ENCODE results near the gene LPP. TPM values are rescaled to one million over a fixed set of nuclear protein-coding genes. Genes with fewer than 3 reads are reported as not detected.
A peak's percentile ranks its signal among the peaks of the same experiment; 100 is the strongest.

Gene LPP
- total RNA-seq, 4 donors from 2014 or later = 1,872 to 3,079 (median 2,300) TPM

- Histone ChIP-seq H3K36me3 (peaks cover 5 to 14% (median 6%) of the 10 kb centered on the region in 4 donors), H3K27me3 (no peaks in the 10 kb centered on the region), H3K9me3 (no peaks in the 10 kb centered on the region), H3K27ac (replicated peaks in 1 of 4) (peak overlapping the region in 2 of 4 donors; percentile 12 to 14), H3K4me1 (peaks cover 32 to 97% (median 90%) of the 10 kb centered on the region in 4 donors), H3K4me3 (no peak overlapping the region)
- 54% methylated on average over 3 of the region's 3 CpGs for WGBS
- intact Hi-C loops (cut with DNase I) = no loop called here
- DNase-seq (ENCODE audit: extremely low spot score) = no peak
- TF ChIP-seq POLR2AphosphoS5 (IDR thresholded peaks at IDR 0.05) = no peak
These were observed 247.5 kb downstream of the LPP start for GRCh38 chr3:188401244-188401993.

DNA sequence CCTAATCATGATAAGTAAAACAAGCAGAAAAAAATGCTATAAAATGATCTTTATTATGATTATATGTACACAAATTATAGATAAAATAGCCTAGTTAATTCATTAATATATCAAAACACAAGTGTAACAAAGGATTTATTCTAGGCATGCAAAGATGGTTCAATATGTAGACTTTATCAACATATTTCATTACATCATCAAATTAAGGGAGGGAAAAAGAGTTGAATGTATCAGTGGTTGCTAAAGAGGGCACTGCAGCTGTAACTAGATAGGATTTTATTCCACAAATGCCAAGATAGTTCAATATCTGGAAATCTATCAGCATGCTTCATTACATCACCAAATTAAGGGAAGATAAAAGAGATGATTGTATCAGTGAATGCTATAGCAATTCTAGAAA, 248.3 kb downstream of the LPP start:
- intact Hi-C loops (cut with DNase I) = no loop called here
- Histone ChIP-seq H3K36me3 (peaks cover 7 to 21% (median 11%) of the 10 kb centered on the region in 4 donors), H3K4me3 (no peak overlapping the region), H3K4me1 (peaks cover 26 to 97% (median 83%) of the 10 kb centered on the region in 4 donors), H3K27ac (replicated peaks in 1 of 4) (peak overlapping the region in 1 of 4 donors; percentile 20), H3K27me3 (no peaks in the 10 kb centered on the region), H3K9me3 (no peaks in the 10 kb centered on the region)
- no peak for DNase-seq (ENCODE audit: extremely low spot score)
- no peak for TF ChIP-seq EP300 (IDR thresholded peaks at IDR 0.05)

GRCh38 chr3:188403404-188403803, 249.4 kb downstream of the LPP start:
- Histone ChIP-seq H3K4me1 (peaks cover 17 to 95% (median 77%) of the 10 kb centered on the region in 4 donors), H3K9me3 (no peaks in the 10 kb centered on the region), H3K4me3 (no peak overlapping the region), H3K27me3 (no peaks in the 10 kb centered on the region), H3K36me3 (peaks cover 7 to 25% (median 18%) of the 10 kb centered on the region in 4 donors), H3K27ac (replicated peaks in 1 of 4) (no peak overlapping the region)
- no peak for TF ChIP-seq EP300 (IDR thresholded peaks at IDR 0.05)
- TF ChIP-seq POLR2AphosphoS5 (IDR thresholded peaks at IDR 0.05) = no peak
- no peak for TF ChIP-seq POLR2A (IDR thresholded peaks at IDR 0.05; ENCODE audit: low read depth)
- TF ChIP-seq, protein P1, sequence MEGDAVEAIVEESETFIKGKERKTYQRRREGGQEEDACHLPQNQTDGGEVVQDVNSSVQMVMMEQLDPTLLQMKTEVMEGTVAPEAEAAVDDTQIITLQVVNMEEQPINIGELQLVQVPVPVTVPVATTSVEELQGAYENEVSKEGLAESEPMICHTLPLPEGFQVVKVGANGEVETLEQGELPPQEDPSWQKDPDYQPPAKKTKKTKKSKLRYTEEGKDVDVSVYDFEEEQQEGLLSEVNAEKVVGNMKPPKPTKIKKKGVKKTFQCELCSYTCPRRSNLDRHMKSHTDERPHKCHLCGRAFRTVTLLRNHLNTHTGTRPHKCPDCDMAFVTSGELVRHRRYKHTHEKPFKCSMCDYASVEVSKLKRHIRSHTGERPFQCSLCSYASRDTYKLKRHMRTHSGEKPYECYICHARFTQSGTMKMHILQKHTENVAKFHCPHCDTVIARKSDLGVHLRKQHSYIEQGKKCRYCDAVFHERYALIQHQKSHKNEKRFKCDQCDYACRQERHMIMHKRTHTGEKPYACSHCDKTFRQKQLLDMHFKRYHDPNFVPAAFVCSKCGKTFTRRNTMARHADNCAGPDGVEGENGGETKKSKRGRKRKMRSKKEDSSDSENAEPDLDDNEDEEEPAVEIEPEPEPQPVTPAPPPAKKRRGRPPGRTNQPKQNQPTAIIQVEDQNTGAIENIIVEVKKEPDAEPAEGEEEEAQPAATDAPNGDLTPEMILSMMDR (IDR thresholded peaks at IDR 0.05) = no peak
- no peak for DNase-seq (ENCODE audit: extremely low spot score)
- 49% methylated on average over 1 of the region's 1 CpG for WGBS
- intact Hi-C loops (cut with DNase I) = no loop called here

DNA sequence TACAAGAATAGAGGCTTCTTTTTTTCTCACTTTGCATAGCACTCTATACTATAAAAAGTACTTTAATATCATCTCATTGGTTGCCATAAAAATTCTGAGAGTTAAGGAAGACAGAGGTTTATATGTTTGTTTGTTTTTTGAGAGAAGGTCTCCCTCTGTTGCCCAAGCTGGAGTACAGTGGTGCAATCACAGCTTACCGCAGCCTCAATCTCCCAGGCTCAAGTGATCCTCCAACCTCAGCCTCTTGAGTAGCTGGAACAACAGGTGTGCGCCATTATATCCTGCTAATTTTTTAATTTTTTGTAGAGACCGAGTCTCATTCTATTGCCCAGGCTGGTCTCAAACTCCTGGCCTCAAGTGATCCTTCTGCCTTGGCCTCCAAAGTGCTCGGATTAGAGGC, 250.2 kb downstream of the LPP start:
- DNase-seq (ENCODE audit: extremely low spot score) = no peak
- Histone ChIP-seq H3K9me3 (no peaks in the 10 kb centered on the region), H3K4me1 (peaks cover 14 to 95% (median 76%) of the 10 kb centered on the region in 4 donors), H3K36me3 (peaks cover 7 to 32% (median 18%) of the 10 kb centered on the region in 4 donors), H3K27ac (replicated peaks in 1 of 4) (peak overlapping the region in 2 of 4 donors; percentile 8 to 50), H3K4me3 (no peak overlapping the region), H3K27me3 (no peaks in the 10 kb centered on the region)
- 95% methylated on average over 4 of the region's 4 CpGs for WGBS
- TF ChIP-seq POLR2A (IDR thresholded peaks at IDR 0.05; ENCODE audit: low read depth) (no peak), EP300 (IDR thresholded peaks at IDR 0.05) (no peak), POLR2AphosphoS5 (IDR thresholded peaks at IDR 0.05) (no peak)
- TF ChIP-seq, protein P1 (IDR thresholded peaks at IDR 0.05) = no peak
- intact Hi-C loops (cut with DNase I) = no loop called here

- intact Hi-C loops (cut with DNase I) = no loop called here
- no peak for DNase-seq (ENCODE audit: extremely low spot score)
- H3K36me3 ChIP-seq = peaks cover 7 to 36% (median 18%) of the 10 kb centered on the region in 4 donors
- H3K4me1 ChIP-seq = peaks cover 14 to 94% (median 75%) of the 10 kb centered on the region in 4 donors
- H3K27me3 ChIP-seq = no peaks in the 10 kb centered on the region
- no peak overlapping the region for H3K4me3 ChIP-seq
- H3K27ac ChIP-seq (replicated peaks in 1 of 4) = peak overlapping the region in 2 of 4 donors; percentile 8 to 50
- 74% methylated on average over 4 of the region's 4 CpGs for WGBS
- no peaks in the 10 kb centered on the region for H3K9me3 ChIP-seq
- TF ChIP-seq EP300 (IDR thresholded peaks at IDR 0.05) (no peak), POLR2AphosphoS5 (IDR thresholded peaks at IDR 0.05) (no peak), POLR2A (IDR thresholded peaks at IDR 0.05; ENCODE audit: low read depth) (no peak)
- TF ChIP-seq, protein P1 (IDR thresholded peaks at IDR 0.05) = no peak
These were observed 250.7 kb downstream of the LPP start for GRCh38 chr3:188404701-188405100.
